SK-MEL-5 (cell line): Measurements from ENCODE around the gene KRTAP12-2. TPM values are rescaled to one million over a fixed set of nuclear protein-coding genes. Genes with fewer than 3 reads are reported as not detected.

Source experiments
- DNase-seq: peaks from one replicate; pipeline ENCODE4 v3.0.0-alpha.2; 2016; ENCODE audit warnings: low read depth, low spot score
- in situ Hi-C: cut with HindIII; loops from 2 replicates; pipeline ENCODE4 v1.10.0; 2016; ENCODE audit warnings: low sequenced_read_pairs, high pct_unique_total_duplicates, low pct_unique_long_range_greater_than_20kb
- polyA plus RNA-seq, 2 experiments: library from polyadenylated mRNA; depleted of rRNA; stranded (reverse); fragments of >200 nt; gene quantifications; 2 replicates each; pipeline ENCODE4 v1.2.3, GENCODE V29; 2015
- total RNA-seq: library from RNA; depleted of rRNA; stranded (reverse); fragments of >200 nt; shearing (Covaris generic); gene quantifications from 2 replicates; pipeline ENCODE4 v1.2.3, GENCODE V29; 2014; rRNA removed

Gene KRTAP12-2
- total RNA-seq: not detected in 2 replicates
- polyA plus RNA-seq (2015; cell fraction: cytosol; rRNA removed): not detected in 2 replicates
- polyA plus RNA-seq (2015; cell fraction: nucleus; rRNA removed): not detected in 2 replicates

DNA sequence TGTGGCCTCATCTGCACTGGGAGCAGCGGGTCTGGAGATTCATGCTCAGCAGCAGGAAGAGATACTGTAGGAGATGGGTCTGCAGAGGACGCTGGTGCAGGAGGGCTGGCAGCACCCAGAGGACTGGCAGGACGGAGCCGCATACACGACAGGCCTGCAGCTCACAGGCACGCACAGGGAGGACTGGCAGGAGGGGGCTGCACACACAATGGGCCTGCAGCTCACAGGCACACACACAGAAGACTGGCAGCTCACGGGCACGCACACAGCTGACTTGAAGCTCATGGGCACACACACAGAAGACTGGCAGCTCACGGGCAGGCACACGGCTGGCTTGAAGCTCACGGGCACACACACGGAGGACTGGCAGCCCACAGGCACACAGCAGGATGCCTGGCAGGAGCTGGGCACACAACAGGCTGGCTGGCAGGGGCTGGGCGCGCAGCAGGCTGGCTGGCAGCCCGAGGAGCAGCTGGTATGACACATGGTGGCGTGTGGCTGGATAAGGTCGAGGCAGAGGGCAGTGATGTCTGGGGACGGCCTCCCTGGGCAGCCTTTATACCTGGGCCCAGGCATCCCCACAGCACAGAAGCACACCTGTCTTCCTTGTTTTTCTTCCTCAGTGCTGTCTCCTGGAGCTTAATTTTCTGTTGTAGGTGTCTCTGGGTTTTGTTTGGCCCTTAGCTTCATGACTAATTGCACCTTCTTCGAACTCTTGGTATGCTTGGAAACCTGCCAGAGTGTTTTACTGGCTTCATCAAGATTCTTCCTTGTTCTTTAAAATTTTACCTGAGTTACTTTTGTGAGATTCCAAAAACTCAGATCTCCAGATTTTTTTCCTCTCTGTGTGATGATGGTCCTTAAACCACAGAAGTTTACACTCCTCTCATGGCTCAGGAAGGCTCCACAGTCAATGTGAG, at the start of gene KRTAP12-2:
TSS of gene KRTAP12-2 (minus strand) at position 527 of the 920 bp plus-strand sequence. CDS start at position 486, 41 bp downstream.
- no peak for DNase-seq
- in situ Hi-C loops: no loop called here

DNA sequence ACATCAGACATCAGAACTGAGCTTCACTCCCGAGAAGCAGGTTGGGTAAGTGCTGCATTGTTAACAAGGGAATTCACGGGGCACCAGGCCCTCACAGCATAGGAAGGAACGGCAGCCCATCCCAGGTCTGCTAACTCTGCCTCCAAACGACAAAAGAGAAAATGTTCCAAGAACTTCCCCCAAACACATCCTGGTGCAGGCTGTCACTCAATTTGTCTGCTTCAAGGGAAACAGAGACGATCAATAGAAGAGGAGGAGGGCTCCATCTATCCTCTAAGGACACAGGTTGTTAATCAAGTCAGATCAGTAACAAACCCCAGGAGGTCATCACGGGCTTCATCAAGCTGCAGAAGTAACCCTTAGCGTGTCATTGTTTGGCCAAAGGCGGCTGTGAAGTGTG, 48.2 kb upstream of the KRTAP12-2 start:
- in situ Hi-C loops: no loop called here

DNA sequence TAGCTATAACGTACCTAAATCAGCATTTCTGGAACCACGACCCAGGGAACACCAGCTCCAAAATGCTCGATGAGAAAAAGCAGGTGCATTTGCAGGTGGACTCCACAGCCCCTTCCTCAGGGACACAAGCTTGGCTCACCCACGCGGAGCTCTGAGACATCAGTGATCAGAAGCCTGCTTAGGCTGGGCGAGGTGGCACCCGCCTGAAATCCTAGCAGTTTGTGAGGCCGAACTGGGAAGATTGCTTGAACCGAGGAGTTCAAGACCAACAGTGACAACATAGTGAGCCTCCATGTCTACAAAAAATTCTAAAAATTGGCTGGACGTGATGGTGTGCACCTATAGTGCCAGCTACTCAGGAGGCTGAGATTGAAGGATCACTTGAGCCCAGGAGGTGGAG, 47.1 kb upstream of the KRTAP12-2 start:
- in situ Hi-C loops: no loop called here
- no peak for DNase-seq

More for the DNA sequence above, 48.2 kb upstream of the KRTAP12-2 start:
- DNase-seq: no peak

DNA sequence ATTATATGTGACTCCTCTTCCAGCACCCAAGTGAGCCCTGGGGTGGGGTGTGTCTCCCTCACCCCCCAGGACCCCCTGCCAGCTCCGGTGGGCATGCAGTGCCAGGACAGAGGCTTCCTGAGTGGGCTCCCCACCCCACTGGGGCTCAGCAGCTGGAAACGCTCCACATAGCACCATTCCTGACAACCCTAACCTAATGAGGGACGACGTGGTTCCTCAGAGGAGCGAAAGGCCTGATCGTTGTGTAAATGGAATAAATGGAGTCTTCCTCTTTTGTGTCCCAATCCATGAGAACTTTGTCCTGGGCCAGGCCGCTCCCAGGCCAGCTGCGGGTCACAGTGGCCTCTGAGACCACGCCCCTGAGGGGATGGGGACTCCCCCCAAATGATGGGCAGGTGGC, 46.4 kb upstream of the KRTAP12-2 start:
- in situ Hi-C loops: no loop called here
- no peak for DNase-seq

- no peak for DNase-seq
These were observed 45.7 kb upstream of the KRTAP12-2 start for GRCh38 chr21:44712203-44713028.

DNA sequence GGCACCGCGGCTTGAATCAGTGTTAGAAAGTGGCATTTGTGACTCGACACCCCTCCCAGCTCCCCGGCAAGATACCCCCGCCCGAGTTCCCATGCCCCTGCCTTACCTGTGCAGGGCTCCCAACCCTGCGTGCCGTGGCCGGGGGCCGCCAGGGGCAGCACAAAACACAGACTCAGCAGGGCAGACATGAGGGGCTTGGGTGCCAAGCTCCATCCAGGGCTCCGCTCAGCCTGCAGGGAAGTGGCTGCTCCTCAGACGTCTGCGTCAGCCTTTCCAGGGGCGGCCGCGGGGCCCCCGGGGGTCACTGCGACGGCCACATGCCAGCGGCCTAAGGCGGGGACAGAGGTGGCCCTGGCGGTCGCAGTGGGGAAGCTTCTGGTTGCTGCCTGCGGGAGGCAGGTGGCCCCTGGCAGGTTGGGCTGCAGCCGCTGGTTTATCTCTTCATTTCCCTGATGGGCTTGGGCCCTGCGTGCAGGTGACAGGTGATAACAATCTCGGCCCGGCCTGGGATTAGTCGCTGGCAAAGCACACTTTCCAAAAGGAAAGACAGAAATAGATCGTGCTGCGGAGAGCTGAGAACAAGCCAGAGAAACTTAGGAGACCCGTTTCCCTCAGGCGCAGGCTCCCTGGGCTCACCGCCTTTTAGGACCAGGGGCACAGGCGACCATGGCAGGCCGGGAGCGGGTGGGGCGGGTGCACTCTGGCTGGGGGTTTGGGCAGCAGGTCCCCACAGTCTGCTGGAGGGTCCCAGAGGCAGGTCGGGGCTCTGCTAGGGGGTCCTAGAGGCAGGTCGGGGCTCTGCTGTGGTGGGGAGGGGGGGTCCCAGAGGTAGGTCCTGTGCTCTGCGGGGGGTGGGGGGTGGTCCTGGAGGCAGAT, 44.8 kb upstream of the KRTAP12-2 start, which contains the start of gene TSPEAR:
TSS of gene TSPEAR (minus strand) at position 246 of the 876 bp plus-strand sequence. CDS start at position 188, 58 bp downstream.
- DNase-seq: no peak
- in situ Hi-C loops: no loop called here

More at GRCh38 chr21:44712203-44713028, 45.7 kb upstream of the KRTAP12-2 start:
- in situ Hi-C loops: no loop called here

GRCh38 chr21:44710756-44711326, 44.1 kb upstream of the KRTAP12-2 start:
- no peak for DNase-seq
- in situ Hi-C loops: no loop called here

DNA sequence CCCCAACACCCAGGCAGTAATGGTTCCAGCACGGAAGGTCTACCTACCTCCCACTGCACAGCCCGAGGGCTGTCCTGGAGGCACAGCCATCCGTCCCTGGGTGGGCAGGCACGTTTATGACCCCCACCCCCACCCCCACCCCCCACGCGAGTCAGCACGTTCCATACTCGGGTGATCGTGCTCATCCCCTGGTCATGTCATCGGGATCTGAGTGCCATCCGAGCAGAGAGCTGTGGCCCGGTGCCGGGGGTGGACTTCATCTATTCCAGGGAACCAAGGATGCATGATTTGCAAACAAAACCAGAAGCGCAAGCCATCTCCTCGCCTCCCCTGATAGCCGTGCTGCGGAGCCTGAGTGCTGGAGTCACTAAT, 43.6 kb upstream of the KRTAP12-2 start:
- DNase-seq: no peak
- in situ Hi-C loops: no loop called here

- in situ Hi-C loops: no loop called here
- no peak for DNase-seq
These were observed 42.9 kb upstream of the KRTAP12-2 start for GRCh38 chr21:44709426-44710293.

- DNase-seq: no peak
- in situ Hi-C loops: no loop called here
These were observed 42.2 kb upstream of the KRTAP12-2 start for GRCh38 chr21:44708866-44709425.

DNA sequence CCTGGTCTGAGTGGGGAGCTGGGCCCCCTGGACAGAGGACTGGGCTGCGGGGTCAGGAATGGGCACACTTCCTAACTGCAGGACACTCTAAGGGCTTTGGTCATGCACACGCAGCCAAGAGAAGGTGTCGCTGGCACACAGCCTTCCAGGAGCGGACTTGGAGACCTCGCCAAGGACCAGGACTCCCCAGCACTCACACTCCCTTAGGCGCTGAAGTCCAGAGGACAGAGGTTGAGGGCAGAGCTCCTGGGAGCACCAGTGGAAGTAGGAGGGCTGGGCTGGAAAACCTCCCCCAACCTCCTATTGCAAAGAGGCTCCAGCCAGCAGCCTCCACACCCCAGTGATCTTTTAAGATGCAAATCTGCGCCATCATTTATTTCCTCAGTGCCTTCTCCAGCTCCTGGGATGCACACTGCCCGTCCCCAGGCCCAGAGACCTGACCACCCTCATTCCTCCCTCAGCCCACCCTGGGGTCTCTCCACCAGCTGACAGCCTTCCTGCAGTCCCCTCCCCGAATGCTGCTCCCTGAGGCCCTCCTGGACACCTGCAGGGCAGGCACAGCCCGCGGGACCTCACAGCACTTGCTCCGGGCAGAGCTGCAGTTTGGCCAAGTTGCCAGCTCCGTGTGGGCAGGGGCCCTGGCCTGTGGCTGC, 41.6 kb upstream of the KRTAP12-2 start:
- DNase-seq: no peak
- in situ Hi-C loops: no loop called here

DNA sequence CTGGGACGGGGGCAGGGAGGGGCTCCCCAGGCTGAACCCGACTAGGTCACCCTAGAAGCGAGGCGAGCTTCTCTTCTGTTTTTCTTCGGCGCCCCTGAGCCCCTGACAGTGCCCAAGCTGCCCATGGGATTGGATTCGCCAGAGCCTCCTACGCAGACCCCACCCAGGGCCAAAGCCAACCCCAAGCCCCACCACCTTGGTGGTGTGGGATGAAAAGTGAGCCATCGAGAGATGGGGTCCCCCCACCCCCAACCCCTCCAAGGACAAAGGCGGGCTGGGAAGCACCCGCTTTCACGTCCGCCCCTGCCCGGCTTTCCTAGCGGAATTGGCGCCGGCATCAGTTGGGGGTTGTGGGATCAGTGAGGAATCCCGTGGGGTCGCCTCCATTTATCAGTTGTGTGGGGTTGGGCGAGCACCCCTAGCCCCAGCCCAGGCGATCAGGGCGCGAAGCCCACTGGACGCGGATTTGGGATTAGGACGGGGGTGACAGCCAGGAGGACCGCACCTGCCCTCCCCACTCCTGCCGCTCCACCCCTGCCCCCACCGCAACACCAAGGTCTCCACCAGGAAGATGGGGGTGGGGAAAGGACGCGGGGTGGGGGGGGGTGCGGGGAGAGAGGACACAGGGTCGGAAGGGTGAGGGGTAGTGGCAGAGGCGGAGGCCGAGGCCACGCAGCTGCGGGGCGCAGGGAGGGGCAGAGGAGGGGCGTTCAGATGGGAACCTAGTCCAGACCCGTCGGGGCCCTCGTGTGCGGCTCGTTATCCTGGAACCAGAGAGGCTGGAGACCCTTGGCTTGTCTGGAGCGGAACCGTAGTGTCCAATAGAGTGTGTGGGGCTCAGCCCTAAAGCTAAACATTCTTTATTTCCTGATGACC, 40.2 kb upstream of the KRTAP12-2 start:
- no peak for DNase-seq
- in situ Hi-C loops: no loop called here

DNA sequence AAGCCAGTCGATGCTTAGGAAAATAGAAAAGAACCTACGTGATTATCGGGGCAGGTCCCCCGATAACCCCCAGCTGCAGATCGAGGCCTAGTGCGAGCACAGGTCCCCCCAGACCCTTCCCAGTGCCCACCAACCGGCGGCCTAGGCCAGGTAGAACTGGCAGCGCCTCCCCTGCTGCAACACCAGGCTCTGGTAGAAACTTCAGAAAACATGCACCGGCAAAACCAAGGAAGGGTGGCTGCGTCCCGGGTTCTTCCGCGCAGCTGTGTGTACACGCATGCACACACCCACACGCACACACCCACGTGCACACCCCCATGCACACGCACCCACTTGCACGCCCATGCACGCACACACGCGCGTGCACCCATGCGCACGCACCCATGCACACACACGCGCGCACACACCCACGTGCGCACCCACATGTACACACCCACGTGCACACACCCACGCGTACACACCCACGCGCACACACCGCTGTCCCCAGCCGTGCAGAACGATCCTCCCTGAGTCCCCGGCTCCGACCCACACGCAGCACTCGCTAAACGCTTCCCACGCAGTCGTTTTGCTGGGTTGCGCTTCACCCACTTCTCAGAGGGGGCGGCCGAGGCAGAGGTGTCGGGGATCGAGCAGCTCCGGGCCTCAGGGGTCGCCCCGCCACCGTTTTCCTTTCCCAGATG, 39.4 kb upstream of the KRTAP12-2 start:
- no peak for DNase-seq
- in situ Hi-C loops: no loop called here

- in situ Hi-C loops: no loop called here
- DNase-seq: no peak
These were observed 37.9 kb upstream of the KRTAP12-2 start for GRCh38 chr21:44704636-44705001.
